H1 (cell line): ENCODE measurements around the gene RSPO3. TPM values are rescaled to one million over a fixed set of nuclear protein-coding genes. Genes with fewer than 3 reads are reported as not detected.

Experiments used
- CTCF ChIA-PET: fragments of 300-600 bp; sonication (Branson Sonifier 250); formaldehyde crosslinking; loops from one replicate; lab custom pipeline; 2021; ENCODE audit not compliant: partially characterized antibody; lab: Charles Lee
- POLR2A ChIA-PET: fragments of 300-600 bp; sonication (Branson Sonifier 250); formaldehyde crosslinking; loops from one replicate; lab custom pipeline; 2021; ENCODE audit warnings: inconsistent platforms; ENCODE audit not compliant: partially characterized antibody; lab: Charles Lee
- DNase-seq, 2 experiments: peaks; one replicate each; pipeline versions ENCODE4 v3.0.0 to v3.0.0-alpha.2; 2010 to 2022; ENCODE audit warnings: low spot score in 2 of 2, low read depth in 1 of 2, mixed read lengths in 1 of 2
- FAIRE-seq: peaks from 2 replicates; lab custom pipeline; 2011; peaks lifted over from hg19 to GRCh38; lab: Jason Lieb, UNC
- H2AFZ ChIP-seq: 2 replicates; pipeline ENCODE4 v1.8.1; 2012; ENCODE audit warnings: low read length, inconsistent platforms
- H2AK5ac ChIP-seq: 2 replicates; pipeline ENCODE4 v1.6.1; 2013; ENCODE audit warnings: low read depth, low read length
- H2BK120ac ChIP-seq: replicated peaks from 2 replicates; pipeline ENCODE3; 2013; ENCODE audit warnings: low read depth, low read length, inconsistent platforms
- H2BK12ac ChIP-seq: 2 replicates; pipeline ENCODE4 v1.6.1; 2013; ENCODE audit warnings: low read depth, low read length
- H2BK15ac ChIP-seq: 2 replicates; pipeline ENCODE4 v1.6.1; 2013; ENCODE audit warnings: low read length
- H2BK20ac ChIP-seq: 2 replicates; pipeline ENCODE4 v1.6.1; 2013; ENCODE audit warnings: low read length
- H2BK5ac ChIP-seq: 2 replicates; pipeline ENCODE4 v1.6.1; 2013; ENCODE audit warnings: low read depth, low read length
- H3K14ac ChIP-seq: 2 replicates; pipeline ENCODE4 v1.6.1; 2013; ENCODE audit warnings: inconsistent platforms; ENCODE audit not compliant: insufficient read length
- H3K18ac ChIP-seq: 2 replicates; pipeline ENCODE4 v1.6.1; 2013; ENCODE audit warnings: low read length; ENCODE audit errors: extremely low read depth
- H3K23ac ChIP-seq: 2 replicates; pipeline ENCODE4 v1.6.1; 2013; ENCODE audit warnings: inconsistent platforms; ENCODE audit not compliant: insufficient read length
- H3K23me2 ChIP-seq: 2 replicates; pipeline ENCODE4 v1.6.1; 2013; ENCODE audit warnings: low read depth, low read length
- H3K27ac ChIP-seq: 2 replicates; pipeline ENCODE4 v1.6.1; 2011; ENCODE audit warnings: low read depth, low read length, inconsistent platforms
- H3K27me3 ChIP-seq, 4 experiments: replicated peaks in 1 of 4; 1 replicate in 1 of 4; 2 replicates in 3 of 4; pipeline versions ENCODE4 v1.6.1 to v1.8.1; 2011 to 2013; ENCODE audit warnings: low read length in 3 of 4, mild to moderate bottlenecking in 3 of 4, inconsistent platforms in 2 of 4, mixed read lengths in 2 of 4, moderate library complexity in 1 of 4; ENCODE audit not compliant: control insufficient read depth in 3 of 4, insufficient read depth in 3 of 4; ENCODE audit errors: extremely low read depth in 1 of 4
- H3K36me3 ChIP-seq, 4 experiments: 2 replicates each; pipeline versions ENCODE4 v1.6.1 to v1.8.1; 2011 to 2013; ENCODE audit warnings: mild to moderate bottlenecking in 4 of 4, low read length in 3 of 4, moderate library complexity in 2 of 4, control low read depth in 1 of 4, inconsistent platforms in 1 of 4; ENCODE audit not compliant: insufficient read depth in 4 of 4, control insufficient read depth in 2 of 4
- H3K4ac ChIP-seq: replicated peaks from 2 replicates; pipeline ENCODE3; 2013; ENCODE audit warnings: low read length, low read depth, mixed read lengths, inconsistent platforms; ENCODE audit not compliant: insufficient read length
- H3K4me1 ChIP-seq, 4 experiments: replicated peaks in 1 of 4; 1 replicate in 1 of 4; 2 replicates in 3 of 4; pipeline versions ENCODE4 v1.6.1 to v1.8.1; 2011 to 2013; ENCODE audit warnings: low read length in 3 of 4, inconsistent platforms in 2 of 4, mixed read lengths in 1 of 4; ENCODE audit not compliant: insufficient read depth in 4 of 4, control insufficient read depth in 3 of 4
- H3K4me2 ChIP-seq, 2 experiments: 2 replicates each; pipeline versions ENCODE4 v1.6.1 to v1.8.1; 2011 to 2013; ENCODE audit warnings: low read depth in 2 of 2, low read length in 2 of 2, control low read depth in 1 of 2, inconsistent platforms in 1 of 2, mild to moderate bottlenecking in 1 of 2; ENCODE audit not compliant: insufficient read depth in 1 of 2
- H3K4me3 ChIP-seq, 4 experiments: fragments of 200-600, 300-600 bp in 1 of 4; sonication (generic), shearing (Covaris generic), sonication (Bioruptor Twin) in 1 of 4; 2 replicates each; pipeline versions ENCODE4 v1.5.1 to v1.8.1; 2011 to 2016; ENCODE audit warnings: low read length in 4 of 4, low read depth in 3 of 4, control low read depth in 2 of 4, inconsistent platforms in 2 of 4, mild to moderate bottlenecking in 2 of 4, mixed read lengths in 1 of 4, moderate library complexity in 1 of 4; ENCODE audit not compliant: insufficient read depth in 2 of 4; ENCODE audit errors: extremely low read depth in 1 of 4
- H3K56ac ChIP-seq: replicated peaks from 2 replicates; pipeline ENCODE3; 2013; ENCODE audit warnings: low read depth, mild to moderate bottlenecking, mixed read lengths, low read length, inconsistent platforms; ENCODE audit not compliant: insufficient read length
- H3K79me1 ChIP-seq: 2 replicates; pipeline ENCODE4 v1.6.1; 2013; ENCODE audit warnings: low read depth, low read length, control low read depth
- H3K79me2 ChIP-seq, 2 experiments: 2 replicates each; pipeline versions ENCODE4 v1.6.1 to v1.8.1; 2012 to 2013; ENCODE audit warnings: low read length in 2 of 2, mild to moderate bottlenecking in 2 of 2, inconsistent platforms in 1 of 2; ENCODE audit not compliant: insufficient read depth in 2 of 2, control insufficient read depth in 1 of 2
- H3K9ac ChIP-seq, 4 experiments: replicated peaks in 1 of 4; 1 replicate in 1 of 4; 2 replicates in 3 of 4; pipeline versions ENCODE4 v1.6.1 to v1.8.1; 2011 to 2013; ENCODE audit warnings: low read depth in 3 of 4, low read length in 3 of 4, control low read depth in 2 of 4, mild to moderate bottlenecking in 2 of 4, moderate library complexity in 2 of 4, inconsistent platforms in 1 of 4; ENCODE audit errors: extremely low read depth in 1 of 4
- H3K9me3 ChIP-seq, 2 experiments: 2 replicates each; pipeline versions ENCODE4 v1.6.1 to v1.8.1; 2012 to 2013; ENCODE audit warnings: mild to moderate bottlenecking in 2 of 2, moderate library complexity in 2 of 2, control low read depth in 1 of 2, inconsistent platforms in 1 of 2, low read depth in 1 of 2, low read length in 1 of 2, mixed read lengths in 1 of 2; ENCODE audit not compliant: insufficient read depth in 2 of 2
- H4K20me1 ChIP-seq, 2 experiments: replicated peaks in 1 of 2; 2 replicates each; pipeline versions ENCODE3 to v1.8.1; 2011 to 2013; ENCODE audit warnings: inconsistent platforms in 2 of 2, low read length in 2 of 2, mild to moderate bottlenecking in 1 of 2; ENCODE audit not compliant: insufficient read depth in 2 of 2, control insufficient read depth in 1 of 2
- H4K5ac ChIP-seq: 2 replicates; pipeline ENCODE4 v1.6.1; 2013; ENCODE audit warnings: low read length, low read depth, mixed read lengths, inconsistent platforms; ENCODE audit not compliant: insufficient read length
- H4K8ac ChIP-seq: 2 replicates; pipeline ENCODE4 v1.8.0; 2013; ENCODE audit warnings: mild to moderate bottlenecking, moderate library complexity, low read length, inconsistent platforms; ENCODE audit not compliant: insufficient read depth; ENCODE audit errors: extremely low read depth
- H4K91ac ChIP-seq: replicated peaks from 2 replicates; pipeline ENCODE3; 2013; ENCODE audit warnings: low read length, mixed read lengths, inconsistent platforms; ENCODE audit not compliant: insufficient read length
- ASH2L ChIP-seq: fragments of 200-600, 300-600 bp; sonication (generic); IDR thresholded peaks from one replicate; pipeline ENCODE4 v1.7.1; 2017; ENCODE audit warnings: low read length
- BCL11A ChIP-seq, 2 experiments: IDR thresholded peaks; one replicate each; pipeline ENCODE4 v1.6.1; 2011; ENCODE audit warnings: low read depth in 2 of 2, low read length in 2 of 2, mild to moderate bottlenecking in 2 of 2
- CEBPB ChIP-seq: IDR thresholded peaks from 2 replicates; pipeline ENCODE4 v1.6.1; 2012; ENCODE audit warnings: low read depth, low read length
- CTCF ChIP-seq, 3 experiments: IDR thresholded peaks; 1 replicate in 2 of 3; 2 replicates in 1 of 3; pipeline versions ENCODE4 v1.5.1 to v1.6.1; 2011; ENCODE audit warnings: low read length in 3 of 3, mild to moderate bottlenecking in 3 of 3, inconsistent platforms in 2 of 3, low read depth in 1 of 3, moderate library complexity in 1 of 3; ENCODE audit not compliant: insufficient read depth in 1 of 3; ENCODE audit errors: control extremely low read depth in 1 of 3
- EGR1 ChIP-seq: IDR thresholded peaks from 2 replicates; pipeline ENCODE4 v1.6.1; 2011; ENCODE audit warnings: low read depth, low read length, borderline replicate concordance
- HDAC6 ChIP-seq: IDR thresholded peaks from one replicate; pipeline ENCODE4 v1.7.1; 2012; ENCODE audit warnings: low read depth, mild to moderate bottlenecking, inconsistent platforms, low read length, moderate library complexity
- JUN ChIP-seq: IDR thresholded peaks from 2 replicates; pipeline ENCODE4 v1.6.1; 2011; ENCODE audit warnings: low read depth, mild to moderate bottlenecking, improper control_type of control experiment, low read length
- RFX5 ChIP-seq: IDR thresholded peaks from 2 replicates; pipeline ENCODE4 v1.6.1; 2011; ENCODE audit warnings: low read depth, low read length, improper control_type of control experiment, borderline replicate concordance
- TAF1 ChIP-seq: IDR thresholded peaks from 2 replicates; pipeline ENCODE4 v1.6.1; 2011; ENCODE audit warnings: mild to moderate bottlenecking, low read depth, low read length
- polyA plus RNA-seq, 7 experiments: library from polyadenylated mRNA; depleted of rRNA in 3 of 7; stranded (reverse) in 5 of 7; unstranded in 2 of 7; fragments of >200 nt in 5 of 7; fragments of 200-250 nt in 2 of 7; gene quantifications; 1 replicate in 5 of 7; 2 replicates in 1 of 7; 4 replicates in 1 of 7; pipeline versions ENCODE4 v1.2.1 to v1.2.3, GENCODE V29; 2011 to 2013; ENCODE audit warnings: missing spikeins in 2 of 7, mixed read lengths in 2 of 7
- total RNA-seq: library from RNA; stranded (reverse); fragmentation: NEBNext Ultra II Directional; extraction: Animal tissue kit (Norgen Biotek cat#: 25700); gene quantifications from 2 replicates; pipeline ENCODE4 v1.2.1, GENCODE V29; 2021
- TF ChIP-seq, protein P1 (sequence below): IDR thresholded peaks from 2 replicates; pipeline ENCODE4 v1.6.1; 2012; ENCODE audit warnings: inconsistent platforms

The RSPO3 gene
- total and polyA plus RNA-seq, 2 of the 8 experiments (the other 6 are each of a cell fraction or from before 2014, with no cell fraction given), result not detected

GRCh38 chr6:127210725-127211124 lies 92.3 kb downstream of the RSPO3 start (continued):
- TF ChIP-seq EGR1, result no peak

DNA sequence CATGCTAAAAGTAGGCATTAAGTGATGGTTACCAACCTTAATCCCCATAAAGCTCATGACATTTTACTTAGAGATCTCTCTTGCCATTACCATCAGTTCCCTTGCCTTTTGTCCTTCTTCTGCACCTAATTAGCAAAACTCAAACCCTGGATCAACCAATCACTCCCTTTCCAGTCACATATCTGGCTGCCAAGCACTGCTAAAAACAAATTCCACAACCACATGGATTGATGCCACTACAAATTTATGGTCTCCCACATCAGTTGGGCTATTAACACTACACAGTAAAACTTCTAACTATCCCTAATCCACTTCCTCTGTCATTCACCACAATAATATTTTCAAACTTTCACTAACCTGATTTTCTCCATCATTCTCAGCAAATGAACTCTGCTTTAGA lies 93.9 kb downstream of the RSPO3 start:
- Histone ChIP-seq H2BK12ac (no peak overlapping the region), H3K4me2 (no peak overlapping the region), H2BK15ac (no peak overlapping the region), H3K79me2 (no peaks in the 10 kb centered on the region), H3K9ac (no peak overlapping the region), H3K36me3 (no peaks in the 10 kb centered on the region), H4K8ac (no peak overlapping the region), H3K23me2 (no peaks in the 10 kb centered on the region), H3K9me3 (peaks cover 0 to 3% of the 10 kb centered on the region in 2 experiments; a peak in 1 of 4 replicates), H4K20me1 (no peaks in the 10 kb centered on the region), H3K56ac (no peak overlapping the region), H2AFZ (no peak overlapping the region), H2BK120ac (no peak overlapping the region), H3K79me1 (no peaks in the 10 kb centered on the region), H2BK20ac (no peak overlapping the region), H3K14ac (no peak overlapping the region), H3K23ac (no peak overlapping the region), H4K5ac (no peak overlapping the region), H3K4me1 (no peaks in the 10 kb centered on the region), H4K91ac (no peak overlapping the region), H3K4ac (no peak overlapping the region), H3K27me3 (no peaks in the 10 kb centered on the region), H2AK5ac (no peak overlapping the region), H3K18ac (no peak overlapping the region), H2BK5ac (no peak overlapping the region), H3K27ac (no peak overlapping the region), H3K4me3 (no peak overlapping the region)
- DNase-seq (no peak), FAIRE-seq (no peak)
- ChIA-PET CTCF (interaction anchor here (2.7 kb wide), 1 partner anchor 25 kb away, joined by 15 read pairs; no protein-coding TSS in a partner anchor), POLR2A (no interaction called here)
- TF ChIP-seq ASH2L (no peak), JUN (no peak), RFX5 (no peak), TAF1 (no peak), CEBPB (no peak), HDAC6 (no peak), CTCF (IDR thresholded peaks at IDR 0.05; ENCODE audit: control extremely low read depth in 1 of 3, insufficient read depth in 1 of 3, low read depth in 1 of 3, low read length in 3 of 3) (no peak), BCL11A (IDR thresholded peaks at IDR 0.05; ENCODE audit: low read depth in 2 of 2, low read length in 2 of 2) (no peak)
- TF ChIP-seq, protein P1, sequence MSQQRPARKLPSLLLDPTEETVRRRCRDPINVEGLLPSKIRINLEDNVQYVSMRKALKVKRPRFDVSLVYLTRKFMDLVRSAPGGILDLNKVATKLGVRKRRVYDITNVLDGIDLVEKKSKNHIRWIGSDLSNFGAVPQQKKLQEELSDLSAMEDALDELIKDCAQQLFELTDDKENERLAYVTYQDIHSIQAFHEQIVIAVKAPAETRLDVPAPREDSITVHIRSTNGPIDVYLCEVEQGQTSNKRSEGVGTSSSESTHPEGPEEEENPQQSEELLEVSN, result no peak
